HEK293T (cell line): Measurements from ENCODE around the gene ILF2.

Experiments used
- FOXA1 ChIP-seq: fragments of 450-650 bp; IDR thresholded peaks from 2 replicates; pipeline ENCODE4 v1.6.1; 2016; ENCODE audit warnings: mild to moderate bottlenecking
- FOXM1 ChIP-seq: fragments of 450-650 bp; IDR thresholded peaks from 2 replicates; pipeline ENCODE4 v1.6.1; 2017; ENCODE audit warnings: mild to moderate bottlenecking, borderline replicate concordance
- LEF1 ChIP-seq: fragments of 450-650 bp; IDR thresholded peaks from 2 replicates; pipeline ENCODE4 v1.6.1; 2017; ENCODE audit warnings: mild to moderate bottlenecking, borderline replicate concordance
- SP1 ChIP-seq: fragments of 450-650 bp; IDR thresholded peaks from 2 replicates; pipeline ENCODE4 v1.6.1; 2017
- ZNF384 ChIP-seq: fragments of 450-650 bp; IDR thresholded peaks from 2 replicates; pipeline ENCODE4 v1.6.1; 2016

GRCh38 chr1:153633754-153634665, 36.8 kb downstream of the ILF2 start, which contains the start of gene CHTOP:
- TF ChIP-seq LEF1 (no peak), FOXM1 (no peak), SP1 (no peak), FOXA1 (no peak), ZNF384 (no peak)
